Measurements from ENCODE around the gene ABL2. TPM values are rescaled to one million over a fixed set of nuclear protein-coding genes. Genes with fewer than 3 reads are reported as not detected.
A peak's percentile ranks its signal among the peaks of the same experiment; 100 is the strongest.
"Not testable (repeated sequence)": the region's sequence is repeated elsewhere in the genome, so short reads cannot be mapped to it uniquely, and the experiment has no call there.

ABL2 gene
- total RNA-seq, 1 donor from 2014 or later, result 35.8 TPM

- no peaks in the 10 kb centered on the region for H3K36me3 ChIP-seq (ENCODE audit: control insufficient read depth, insufficient read depth, low read length)
- H3K4me3 ChIP-seq (ENCODE audit: low read depth, low read length), result no peak overlapping the region
- TF ChIP-seq CTCF (IDR thresholded peaks at IDR 0.05; ENCODE audit: insufficient read depth, low read length, severe bottlenecking), result no peak
- no peaks in the 10 kb centered on the region for H3K27me3 ChIP-seq (ENCODE audit: control insufficient read depth, insufficient read depth, low read length)
- DNase-seq (ENCODE audit: low read depth) (peak; percentile 83), FAIRE-seq (no peak)
These were observed 84.9 kb downstream of the ABL2 start for GRCh38 chr1:179144626-179145025.

- H3K36me3 ChIP-seq (ENCODE audit: control insufficient read depth, insufficient read depth, low read length), result no peaks in the 10 kb centered on the region
- TF ChIP-seq CTCF (IDR thresholded peaks at IDR 0.05; ENCODE audit: insufficient read depth, low read length, severe bottlenecking), result no peak
- FAIRE-seq, result no peak
- H3K27me3 ChIP-seq (ENCODE audit: control insufficient read depth, insufficient read depth, low read length), result no peaks in the 10 kb centered on the region
- DNase-seq (ENCODE audit: low read depth), result peak; percentile 94
- H3K4me3 ChIP-seq (ENCODE audit: low read depth, low read length), result no peak overlapping the region
These were observed 86.2 kb downstream of the ABL2 start for GRCh38 chr1:179143322-179143721.

GRCh38 chr1:179142889-179143299 is 86.6 kb downstream of the ABL2 start:
- DNase-seq (ENCODE audit: low read depth) (peak; percentile 99), FAIRE-seq (no peak)
- Histone ChIP-seq H3K27me3 (ENCODE audit: control insufficient read depth, insufficient read depth, low read length) (no peaks in the 10 kb centered on the region), H3K36me3 (ENCODE audit: control insufficient read depth, insufficient read depth, low read length) (no peaks in the 10 kb centered on the region), H3K4me3 (ENCODE audit: low read depth, low read length) (peak overlapping the region; percentile 48)
- no peak for TF ChIP-seq CTCF (IDR thresholded peaks at IDR 0.05; ENCODE audit: insufficient read depth, low read length, severe bottlenecking)

- no peak for TF ChIP-seq CTCF (IDR thresholded peaks at IDR 0.05; ENCODE audit: insufficient read depth, low read length, severe bottlenecking)
- peak; percentile 91 for DNase-seq (ENCODE audit: low read depth)
- FAIRE-seq, result no peak
- no peaks in the 10 kb centered on the region for H3K27me3 ChIP-seq (ENCODE audit: control insufficient read depth, insufficient read depth, low read length)
- peak overlapping the region; percentile 48 for H3K4me3 ChIP-seq (ENCODE audit: low read depth, low read length)
- no peaks in the 10 kb centered on the region for H3K36me3 ChIP-seq (ENCODE audit: control insufficient read depth, insufficient read depth, low read length)
These were observed 87.8 kb downstream of the ABL2 start for GRCh38 chr1:179141592-179142251.

- H3K36me3 ChIP-seq (ENCODE audit: control insufficient read depth, insufficient read depth, low read length); FAIRE-seq; DNase-seq (ENCODE audit: low read depth): not testable (repeated sequence)
These were observed 90.7 kb downstream of the ABL2 start for GRCh38 chr1:179138755-179139154.

GRCh38 chr1:179137617-179138255 is 91.7 kb downstream of the ABL2 start:
- no peak for TF ChIP-seq CTCF (IDR thresholded peaks at IDR 0.05; ENCODE audit: insufficient read depth, low read length, severe bottlenecking)
- DNase-seq (ENCODE audit: low read depth) (no peak), FAIRE-seq (no peak)

More at GRCh38 chr1:179138755-179139154, 90.7 kb downstream of the ABL2 start:
- not testable (repeated sequence) for H3K4me3 ChIP-seq (ENCODE audit: low read depth, low read length); H3K27me3 ChIP-seq (ENCODE audit: control insufficient read depth, insufficient read depth, low read length)

GRCh38 chr1:179135707-179136106 is 93.8 kb downstream of the ABL2 start:
- DNase-seq (ENCODE audit: low read depth); H3K4me3 ChIP-seq (ENCODE audit: low read depth, low read length); FAIRE-seq; H3K27me3 ChIP-seq (ENCODE audit: control insufficient read depth, insufficient read depth, low read length); H3K36me3 ChIP-seq (ENCODE audit: control insufficient read depth, insufficient read depth, low read length): not testable (repeated sequence)

More at GRCh38 chr1:179137617-179138255, 91.7 kb downstream of the ABL2 start:
- Histone ChIP-seq H3K4me3 (ENCODE audit: low read depth, low read length) (no peak overlapping the region), H3K36me3 (ENCODE audit: control insufficient read depth, insufficient read depth, low read length) (peaks cover 1% of the 10 kb centered on the region), H3K27me3 (ENCODE audit: control insufficient read depth, insufficient read depth, low read length) (no peaks in the 10 kb centered on the region)

GRCh38 chr1:179135168-179135567 is 94.3 kb downstream of the ABL2 start:
- DNase-seq (ENCODE audit: low read depth); H3K27me3 ChIP-seq (ENCODE audit: control insufficient read depth, insufficient read depth, low read length); H3K4me3 ChIP-seq (ENCODE audit: low read depth, low read length); H3K36me3 ChIP-seq (ENCODE audit: control insufficient read depth, insufficient read depth, low read length); FAIRE-seq: not testable (repeated sequence)
